ENCODE data around the gene TTYH3.
"Not testable (repeated sequence)": the region's sequence is repeated elsewhere in the genome, so short reads cannot be mapped to it uniquely, and the experiment has no call there.

TTYH3 gene

DNA sequence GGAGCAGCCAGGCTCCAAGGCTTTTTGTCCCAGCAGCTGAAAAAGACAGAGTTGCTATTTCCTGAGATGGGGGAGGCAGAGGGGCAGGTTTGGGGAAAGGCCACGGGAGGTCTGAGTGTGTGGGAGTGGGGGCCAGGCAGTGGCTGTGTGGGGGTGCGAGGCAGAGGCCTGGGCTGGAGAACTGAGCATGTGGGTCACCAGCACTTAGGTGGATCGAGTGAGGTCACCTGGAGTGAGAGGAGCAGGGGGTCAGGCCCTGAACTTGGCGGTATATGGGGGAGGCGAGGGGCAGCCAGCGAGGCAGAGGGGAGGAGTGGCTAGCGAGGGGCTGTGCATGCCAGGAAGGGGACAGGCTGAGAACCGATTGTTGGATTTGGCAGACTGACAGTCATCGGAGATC lies 44.7 kb upstream of the TTYH3 start:
- H3K4me3 ChIP-seq (ENCODE audit: low read depth, low read length) = no peak overlapping the region
- ChIA-PET POLR2A (no interaction called here), CTCF (interaction anchor here (1.1 kb wide), 1 partner anchor 12 kb away, joined by 3 read pairs; no protein-coding TSS in a partner anchor)
- TF ChIP-seq, protein P1, sequence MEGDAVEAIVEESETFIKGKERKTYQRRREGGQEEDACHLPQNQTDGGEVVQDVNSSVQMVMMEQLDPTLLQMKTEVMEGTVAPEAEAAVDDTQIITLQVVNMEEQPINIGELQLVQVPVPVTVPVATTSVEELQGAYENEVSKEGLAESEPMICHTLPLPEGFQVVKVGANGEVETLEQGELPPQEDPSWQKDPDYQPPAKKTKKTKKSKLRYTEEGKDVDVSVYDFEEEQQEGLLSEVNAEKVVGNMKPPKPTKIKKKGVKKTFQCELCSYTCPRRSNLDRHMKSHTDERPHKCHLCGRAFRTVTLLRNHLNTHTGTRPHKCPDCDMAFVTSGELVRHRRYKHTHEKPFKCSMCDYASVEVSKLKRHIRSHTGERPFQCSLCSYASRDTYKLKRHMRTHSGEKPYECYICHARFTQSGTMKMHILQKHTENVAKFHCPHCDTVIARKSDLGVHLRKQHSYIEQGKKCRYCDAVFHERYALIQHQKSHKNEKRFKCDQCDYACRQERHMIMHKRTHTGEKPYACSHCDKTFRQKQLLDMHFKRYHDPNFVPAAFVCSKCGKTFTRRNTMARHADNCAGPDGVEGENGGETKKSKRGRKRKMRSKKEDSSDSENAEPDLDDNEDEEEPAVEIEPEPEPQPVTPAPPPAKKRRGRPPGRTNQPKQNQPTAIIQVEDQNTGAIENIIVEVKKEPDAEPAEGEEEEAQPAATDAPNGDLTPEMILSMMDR (IDR thresholded peaks at IDR 0.05; ENCODE audit: insufficient read depth, low read length, missing control alignments) = no peak
- DNase-seq (ENCODE audit: low read depth, low spot score) = no peak

DNA sequence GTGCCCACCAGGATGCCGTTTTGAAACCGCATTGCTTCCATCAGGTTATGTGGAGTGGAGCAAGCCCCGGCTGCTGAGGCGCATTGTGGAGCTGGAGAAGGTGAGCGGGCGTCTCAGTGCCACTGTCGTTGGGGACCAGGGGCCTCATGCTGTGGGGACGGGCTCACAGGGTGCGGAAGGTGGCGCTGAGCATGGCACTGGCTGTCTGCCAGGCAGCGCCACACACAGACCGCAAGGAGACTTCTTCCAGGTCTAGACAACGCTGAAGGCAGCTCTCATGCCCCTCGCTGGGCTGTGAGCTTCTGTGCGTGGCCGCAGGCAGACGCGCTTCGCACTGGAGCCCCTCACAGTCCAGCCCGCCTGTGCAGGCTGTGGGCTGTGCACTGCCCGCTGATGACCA lies 44.0 kb upstream of the TTYH3 start:
- POLR2A ChIA-PET = no interaction called here

DNA sequence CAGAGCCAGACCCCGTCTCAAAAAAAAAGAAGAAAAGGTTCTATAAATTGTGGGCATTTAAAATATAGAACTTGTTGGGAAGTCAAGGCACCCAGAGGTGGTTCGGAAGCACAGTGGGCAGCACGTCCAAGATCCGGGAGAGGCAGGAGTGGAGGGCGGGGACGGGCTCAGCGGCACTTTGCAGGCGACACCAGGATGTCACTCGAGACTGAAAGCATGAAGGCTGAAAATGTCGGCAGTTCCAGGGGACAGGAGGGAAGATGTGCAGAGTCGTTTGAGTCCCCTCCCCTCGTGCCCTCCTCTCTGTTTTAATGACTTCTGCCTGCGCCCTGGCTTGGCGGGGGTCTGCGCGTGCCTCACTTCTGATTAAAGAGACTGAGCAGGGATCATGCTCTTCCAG lies 42.4 kb upstream of the TTYH3 start:
- ChIA-PET CTCF (interaction anchor here (1.0 to 1.4 kb wide), 2 partner anchors 21 to 119 kb away, joined by 3 to 5 read pairs; no protein-coding TSS in a partner anchor), POLR2A (interaction anchor here (0.6 kb wide), 1 partner anchor 49 kb away, joined by 4 read pairs; no protein-coding TSS in a partner anchor)
- no peak overlapping the region for H3K4me3 ChIP-seq (ENCODE audit: low read depth, low read length)
- TF ChIP-seq, protein P1 (IDR thresholded peaks at IDR 0.05; ENCODE audit: insufficient read depth, low read length, missing control alignments) = no peak
- no peak for DNase-seq (ENCODE audit: low read depth, low spot score)

More for the DNA sequence above, 44.0 kb upstream of the TTYH3 start:
- H3K4me3 ChIP-seq (ENCODE audit: low read depth, low read length) = no peak overlapping the region
- no peak for DNase-seq (ENCODE audit: low read depth, low spot score)
- CTCF ChIA-PET = no interaction called here
- TF ChIP-seq, protein P1 (IDR thresholded peaks at IDR 0.05; ENCODE audit: insufficient read depth, low read length, missing control alignments) = no peak

DNA sequence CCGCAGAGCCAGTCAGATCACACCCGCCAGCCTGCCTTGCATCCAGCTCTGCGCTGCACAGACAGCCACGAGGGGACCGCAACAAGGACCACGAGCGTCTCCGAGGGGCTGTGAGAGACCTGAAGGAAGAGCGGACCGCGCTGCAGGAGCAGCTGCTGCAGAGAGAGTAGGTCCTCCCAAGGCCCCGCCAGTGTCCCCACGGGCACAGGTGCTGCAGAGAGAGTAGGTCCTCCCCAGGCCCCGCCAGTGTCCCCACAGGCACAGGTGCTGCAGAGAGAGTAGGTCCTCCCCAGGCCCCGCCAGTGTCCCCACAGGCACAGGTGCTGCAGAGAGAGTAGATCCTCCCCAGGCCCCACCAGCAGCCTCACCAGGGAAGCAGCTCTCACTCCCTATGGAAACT lies 41.8 kb upstream of the TTYH3 start:
- POLR2A ChIA-PET; DNase-seq (ENCODE audit: low read depth, low spot score); H3K4me3 ChIP-seq (ENCODE audit: low read depth, low read length): not testable (repeated sequence)
- CTCF ChIA-PET = interaction anchor here (1.0 to 1.4 kb wide), 2 partner anchors 22 to 120 kb away, joined by 3 to 5 read pairs; no protein-coding TSS in a partner anchor

DNA sequence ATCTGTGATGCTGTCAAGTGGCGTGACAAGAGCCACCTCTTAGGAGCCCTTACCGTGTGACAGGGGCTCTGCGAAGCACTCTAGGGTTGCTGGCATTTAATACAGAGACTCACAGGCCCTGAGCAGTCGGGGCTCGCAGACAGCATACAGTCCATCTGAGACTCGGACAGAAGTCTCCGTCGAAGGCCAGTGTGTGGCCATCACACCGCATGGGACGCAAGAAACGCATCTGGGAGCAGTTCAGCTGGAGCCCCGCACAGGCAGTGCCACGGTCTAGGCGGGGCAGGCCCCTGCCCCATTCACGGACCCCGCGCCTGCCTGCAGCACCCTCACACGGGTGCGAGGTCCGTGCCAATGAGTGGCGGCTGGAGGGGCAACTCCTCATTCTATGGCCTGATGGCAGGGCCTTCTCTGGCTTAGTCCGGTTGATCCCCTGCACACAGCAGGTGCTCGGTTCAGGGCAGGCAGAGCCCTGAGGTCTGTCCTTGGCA lies 39.4 kb upstream of the TTYH3 start:
- no peak for DNase-seq (ENCODE audit: low read depth, low spot score)
- TF ChIP-seq, protein P1 (IDR thresholded peaks at IDR 0.05; ENCODE audit: insufficient read depth, low read length, missing control alignments) = no peak
- ChIA-PET POLR2A (no interaction called here), CTCF (interaction anchor here (1.2 kb wide), 1 partner anchor 141 kb away, joined by 3 read pairs; no protein-coding TSS in a partner anchor)
- H3K4me3 ChIP-seq (ENCODE audit: low read depth, low read length) = no peak overlapping the region

DNA sequence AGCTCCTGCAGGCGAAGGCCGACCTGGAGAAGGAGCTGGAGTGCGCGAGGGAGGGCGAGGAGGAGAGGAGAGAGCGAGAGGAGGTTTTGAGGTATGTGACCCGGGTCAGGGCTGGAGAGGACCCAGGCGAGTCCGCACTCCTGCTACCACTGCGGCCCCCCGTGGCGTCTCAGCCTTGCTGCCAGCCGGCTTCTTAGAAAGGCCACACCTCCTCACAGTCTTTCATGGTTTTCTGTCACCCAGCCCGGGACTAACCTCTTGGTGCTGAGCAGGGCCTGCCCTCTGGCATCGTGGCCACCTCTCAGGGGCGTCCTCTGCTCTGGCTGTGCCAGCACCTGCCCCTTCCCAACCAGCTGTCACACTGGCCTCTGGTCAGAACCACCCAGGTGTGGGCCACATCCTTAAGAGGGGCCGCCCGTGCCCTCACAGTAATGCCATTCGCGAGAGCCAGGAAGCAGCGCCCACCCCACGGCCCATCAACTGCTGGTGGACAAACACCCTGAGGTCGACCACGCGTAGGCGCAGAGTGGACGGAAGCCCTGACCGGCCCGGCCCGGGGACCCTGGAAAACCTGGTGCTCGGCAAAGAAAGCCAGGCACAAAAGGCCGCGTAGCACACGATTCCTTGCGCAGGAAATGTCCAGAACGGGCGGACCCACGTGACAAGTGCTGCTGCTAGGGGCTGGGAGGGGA lies 38.6 kb upstream of the TTYH3 start:
- no peak for DNase-seq (ENCODE audit: low read depth, low spot score)
- no peak overlapping the region for H3K4me3 ChIP-seq (ENCODE audit: low read depth, low read length)
- TF ChIP-seq, protein P1 (IDR thresholded peaks at IDR 0.05; ENCODE audit: insufficient read depth, low read length, missing control alignments) = no peak
- POLR2A ChIA-PET = no interaction called here
- CTCF ChIA-PET = no interaction called here

DNA sequence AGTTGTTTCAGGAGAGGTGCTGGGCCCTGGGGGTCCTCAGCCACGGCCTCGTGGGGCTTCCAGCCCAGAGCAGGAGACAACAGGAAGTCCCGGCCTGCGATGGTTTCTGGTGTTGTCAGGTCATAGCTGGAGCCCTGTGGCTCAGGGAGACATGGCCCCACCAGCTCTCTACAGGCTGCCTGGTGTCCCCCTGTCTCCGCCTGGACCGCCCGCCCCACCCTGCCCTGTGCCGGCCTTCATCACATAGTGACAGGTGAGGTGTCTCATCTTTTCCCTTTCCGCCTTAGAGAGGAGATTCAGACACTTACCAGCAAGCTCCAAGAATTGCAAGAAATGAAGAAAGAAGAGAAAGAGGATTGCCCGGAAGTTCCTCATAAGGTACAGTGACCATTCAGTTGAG lies 37.2 kb upstream of the TTYH3 start:
- H3K4me3 ChIP-seq (ENCODE audit: low read depth, low read length) = no peak overlapping the region
- ChIA-PET POLR2A (no interaction called here), CTCF (no interaction called here)
- DNase-seq (ENCODE audit: low read depth, low spot score) = no peak
- TF ChIP-seq, protein P1 (IDR thresholded peaks at IDR 0.05; ENCODE audit: insufficient read depth, low read length, missing control alignments) = no peak

Data from AG04449 (cell line).